GM19023 (cell line): ENCODE results near the gene SORL1.

Source experiments
- ATAC-seq: cut with Tn5 transposase; IDR thresholded peaks from one replicate; pipeline ENCODE4 v1.9.1; 2021; ENCODE audit warnings: mild to moderate bottlenecking, moderate library complexity; ENCODE audit not compliant: unreplicated experiment

The SORL1 gene

GRCh38 chr11:121473064-121473777, 21.1 kb downstream of the SORL1 start:
- no peak for ATAC-seq

DNA sequence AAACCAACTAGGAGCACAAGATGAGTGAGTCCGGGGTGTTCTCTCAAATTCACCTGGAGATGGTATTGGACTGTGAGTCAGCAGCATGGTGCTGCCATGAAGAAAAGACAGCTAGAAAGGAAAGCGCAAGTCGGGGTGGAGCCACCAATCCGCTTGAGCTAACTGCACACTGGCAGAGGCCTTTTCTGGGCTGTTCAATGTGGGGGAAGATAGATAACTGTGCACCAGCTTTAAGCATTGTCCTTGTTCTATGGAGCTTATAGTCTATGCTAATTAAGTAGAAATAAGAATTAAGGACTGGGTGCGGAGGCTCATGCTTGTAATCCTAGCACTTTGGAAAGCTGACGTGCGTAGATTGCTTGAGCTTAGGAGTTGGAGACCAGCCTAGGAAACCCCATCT, 22.6 kb downstream of the SORL1 start:
- no peak for ATAC-seq

DNA sequence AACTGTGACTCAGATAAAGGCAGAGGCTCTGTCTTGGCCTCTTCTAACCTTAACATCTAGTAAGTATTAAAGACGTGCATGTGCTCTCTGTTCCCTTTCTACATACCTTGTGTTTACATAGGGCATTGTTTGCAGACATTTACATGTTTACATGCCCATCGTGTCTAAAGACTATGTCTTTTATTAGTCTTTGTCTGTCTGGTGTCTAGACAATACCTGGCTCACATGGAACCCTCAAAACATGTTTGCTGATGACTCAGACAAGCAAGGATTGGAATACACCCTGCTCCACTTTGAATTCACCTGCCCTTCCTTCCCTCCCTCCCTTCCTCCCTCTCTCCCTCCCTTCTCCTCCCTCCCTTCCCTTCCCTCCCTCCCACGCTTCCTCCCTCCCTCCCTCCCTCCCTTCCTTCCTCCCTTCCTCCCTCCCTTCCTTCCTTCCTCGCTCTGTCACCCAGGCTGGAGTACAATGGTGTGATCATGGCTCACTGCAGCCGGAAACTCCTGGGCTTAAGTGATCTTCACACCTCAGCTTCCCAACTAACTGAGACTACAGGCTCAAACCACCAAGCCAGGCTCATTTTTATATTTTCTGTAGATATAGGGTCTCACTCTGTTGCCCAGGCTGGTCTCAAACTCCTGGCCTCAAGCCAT, 24.4 kb downstream of the SORL1 start:
- ATAC-seq, result no peak

GRCh38 chr11:121478226-121478894, 26.2 kb downstream of the SORL1 start:
- ATAC-seq, result no peak

DNA sequence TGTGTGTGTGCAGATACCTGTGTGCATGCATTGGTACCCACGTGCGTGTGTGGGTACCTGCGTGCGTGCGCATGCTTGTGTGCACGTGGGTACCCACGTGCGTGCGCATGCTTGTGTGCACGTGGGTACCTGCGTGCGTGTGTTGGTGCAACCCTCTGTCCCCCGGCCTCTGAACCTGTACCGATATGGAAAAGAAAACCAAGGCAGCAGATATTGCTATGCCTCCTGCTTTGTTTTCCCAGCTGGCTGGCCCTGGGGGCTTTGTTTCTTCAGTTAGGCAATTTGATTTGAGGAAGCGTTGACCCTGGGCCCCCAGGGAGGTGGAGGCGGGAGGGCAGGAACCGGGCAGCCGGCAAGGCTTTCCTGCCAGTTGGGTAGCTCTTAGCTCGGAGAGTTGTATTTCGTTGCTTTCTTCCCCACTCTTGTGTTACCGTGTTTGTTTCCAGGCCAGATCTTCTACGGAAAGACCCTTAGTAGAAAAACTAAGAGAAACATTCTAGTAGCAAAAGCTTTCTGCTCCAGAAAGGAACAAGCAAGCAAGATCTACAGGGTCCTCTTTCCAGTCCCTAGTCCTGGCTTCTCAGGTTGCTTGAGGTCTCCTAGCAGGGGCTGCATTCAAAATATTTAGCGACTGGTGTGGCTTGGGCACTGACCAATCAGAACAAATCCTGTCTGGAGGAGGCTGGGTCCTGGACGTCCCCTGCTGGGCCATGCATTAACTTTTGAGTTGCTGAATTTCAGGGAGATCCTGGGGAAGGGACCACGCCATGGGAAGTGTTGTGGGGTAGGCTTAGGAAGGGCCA, 27.0 kb downstream of the SORL1 start:
- ATAC-seq, result no peak

- no peak for ATAC-seq
Measured at GRCh38 chr11:121479698-121480238, 27.7 kb downstream of the SORL1 start.

- ATAC-seq, result peak; percentile 40
Measured at GRCh38 chr11:121481484-121482230, 29.5 kb downstream of the SORL1 start.

DNA sequence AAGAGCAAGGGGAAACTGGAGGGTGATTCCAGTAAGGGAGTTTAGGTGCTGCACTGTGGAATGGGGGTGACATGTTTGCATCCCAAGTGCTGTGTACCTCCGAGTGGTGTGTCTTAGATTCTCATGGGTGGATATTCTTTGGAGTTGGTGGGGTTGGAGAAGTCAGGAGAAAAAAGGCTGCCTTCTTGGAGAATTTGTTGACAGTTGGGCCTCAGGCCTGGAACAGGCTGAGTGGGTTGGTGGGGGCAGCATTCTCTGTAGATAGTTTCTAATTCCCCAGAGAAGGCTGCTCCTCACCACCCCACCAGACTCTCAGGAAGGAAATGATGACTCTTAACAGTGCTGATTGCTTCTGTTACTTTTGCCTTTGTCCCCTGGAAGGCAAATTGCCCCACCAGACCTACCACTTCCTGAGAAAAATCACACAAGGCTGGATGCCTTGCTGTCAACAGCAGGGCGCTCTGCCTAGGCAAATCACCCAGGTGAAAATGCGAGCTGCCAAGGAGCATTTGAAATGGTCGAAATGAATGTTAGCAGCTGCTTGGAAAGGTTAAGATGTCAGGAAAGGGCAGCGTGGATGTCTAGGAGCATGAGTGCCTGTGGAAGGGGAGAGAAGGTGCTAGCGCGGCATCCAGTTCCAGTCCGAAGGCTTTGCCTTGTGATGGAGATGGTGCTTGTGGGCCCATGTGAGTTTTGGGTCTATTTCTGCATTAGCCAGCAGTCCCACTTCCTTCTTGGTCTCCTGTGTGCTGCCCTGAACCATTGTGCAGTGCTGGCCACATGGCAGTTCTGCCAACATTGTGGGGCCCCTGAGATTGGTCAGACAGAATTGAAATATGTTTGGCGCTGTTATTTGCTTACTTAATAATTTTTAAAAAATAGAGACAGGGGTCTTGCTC, 30.4 kb downstream of the SORL1 start:
- ATAC-seq, result peak; percentile 80

- ATAC-seq, result no peak
Measured at GRCh38 chr11:121483805-121484480, 31.8 kb downstream of the SORL1 start.

- no peak for ATAC-seq
Measured at GRCh38 chr11:121485216-121485615, 33.1 kb downstream of the SORL1 start.

DNA sequence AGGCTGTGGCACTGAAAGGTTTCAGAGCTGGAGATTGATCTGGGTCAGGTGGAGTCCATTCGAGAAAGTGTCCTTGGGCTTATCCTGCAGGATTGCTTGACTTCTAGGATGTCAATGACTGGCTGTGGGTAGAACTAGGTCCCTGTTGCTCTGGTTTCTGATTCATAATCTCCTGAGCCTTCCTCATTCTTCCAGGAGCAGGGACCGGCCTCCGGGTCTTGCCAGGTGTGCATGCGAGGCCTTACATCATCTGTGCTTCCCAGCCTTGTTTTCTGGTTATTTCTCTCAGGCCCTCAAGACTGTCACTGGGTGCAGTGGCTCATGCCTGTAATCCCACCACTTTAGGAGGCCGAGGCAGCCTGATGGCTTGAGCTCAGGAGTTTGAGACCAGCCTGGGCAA, 33.9 kb downstream of the SORL1 start:
- no peak for ATAC-seq

DNA sequence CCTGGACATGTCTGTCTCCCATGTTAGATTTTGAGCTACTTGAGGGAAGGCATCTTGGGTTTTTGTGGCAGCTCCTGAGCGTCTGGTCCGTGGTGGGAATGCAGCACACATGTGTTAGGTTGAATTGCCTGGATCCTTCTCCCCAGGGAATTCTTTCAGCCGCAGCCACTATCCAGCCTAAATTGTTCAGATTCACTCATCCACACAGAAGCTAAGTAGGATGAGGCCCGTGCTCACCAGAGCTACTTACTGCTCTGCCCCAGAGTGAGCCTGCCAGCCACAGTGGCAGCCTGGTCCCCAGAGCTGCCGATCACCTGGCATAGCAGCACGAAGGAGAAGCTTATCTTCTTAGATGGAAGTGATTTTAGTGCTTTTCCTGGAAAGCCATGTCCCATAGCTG, 35.1 kb downstream of the SORL1 start:
- ATAC-seq, result no peak

DNA sequence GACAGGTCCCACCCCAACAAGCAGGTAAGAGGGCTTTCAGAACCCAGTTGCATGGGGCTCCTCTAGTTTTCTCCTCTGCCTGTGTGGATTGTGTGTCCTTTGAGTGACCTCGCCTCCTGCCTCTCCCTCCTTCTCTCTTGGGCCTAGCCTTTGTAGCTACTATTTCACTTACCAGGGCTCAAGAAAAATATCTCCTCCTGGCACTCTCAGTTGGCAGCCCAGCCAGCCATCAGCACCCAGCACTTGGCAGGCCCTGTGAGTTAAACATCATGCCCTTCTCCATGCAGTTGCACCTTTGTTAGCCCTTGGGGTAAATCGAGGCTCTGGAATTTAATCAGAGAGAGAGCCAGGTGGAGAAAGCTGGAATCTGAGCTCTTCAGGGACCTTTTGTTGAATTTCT, 36.1 kb downstream of the SORL1 start:
- no peak for ATAC-seq

GRCh38 chr11:121488641-121489040, 36.5 kb downstream of the SORL1 start:
- no peak for ATAC-seq

GRCh38 chr11:121489823-121490222, 37.7 kb downstream of the SORL1 start:
- ATAC-seq, result no peak

GRCh38 chr11:121494355-121495099, 42.4 kb downstream of the SORL1 start:
- ATAC-seq, result peak; percentile 43

DNA sequence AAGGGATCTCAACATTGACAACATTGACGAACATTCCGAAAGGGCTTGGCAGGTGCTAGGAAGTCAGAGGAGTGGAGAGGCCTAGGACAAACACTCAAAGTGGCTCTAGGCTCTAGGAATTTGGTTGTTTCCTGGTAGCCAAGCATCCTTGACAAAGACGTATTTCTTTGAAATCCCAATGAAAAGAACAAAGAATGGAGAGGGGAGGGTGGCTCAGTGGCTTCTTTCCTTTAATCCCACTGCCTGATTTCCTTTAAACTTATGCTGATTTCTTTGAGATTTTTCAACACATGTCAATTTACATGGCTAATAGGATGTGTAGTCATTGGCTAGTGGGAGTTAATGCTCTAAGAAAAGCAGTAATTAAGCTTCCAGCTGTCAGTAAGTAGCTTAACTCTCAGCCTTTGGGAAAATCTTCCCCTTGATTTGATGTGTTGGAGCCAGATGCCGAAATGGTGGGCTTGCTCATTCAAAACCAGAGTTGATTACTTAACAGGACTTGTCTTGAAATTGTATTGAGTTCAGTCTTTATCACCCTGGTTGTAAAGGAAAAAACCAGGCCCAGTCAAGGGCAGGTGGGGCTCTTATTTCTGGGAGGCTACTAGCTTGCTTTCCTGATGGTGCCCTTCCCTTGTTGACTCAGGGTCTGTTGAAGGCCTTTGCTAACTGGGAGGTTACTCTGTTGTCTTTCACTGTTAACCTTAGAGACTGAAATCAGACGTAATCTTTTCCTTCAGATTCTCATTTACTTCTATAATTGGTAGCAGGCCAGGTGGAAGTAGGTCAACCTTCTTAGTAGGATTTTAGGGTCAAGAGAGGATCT, 45.3 kb downstream of the SORL1 start:
- ATAC-seq, result no peak
